ENCODE measurements around the gene CUX1. TPM values are rescaled to one million over a fixed set of nuclear protein-coding genes. Genes with fewer than 3 reads are reported as not detected.

Gene CUX1
- total RNA-seq, 3 donors from 2014 or later, result 85.2 to 167 (median 120) TPM

DNA sequence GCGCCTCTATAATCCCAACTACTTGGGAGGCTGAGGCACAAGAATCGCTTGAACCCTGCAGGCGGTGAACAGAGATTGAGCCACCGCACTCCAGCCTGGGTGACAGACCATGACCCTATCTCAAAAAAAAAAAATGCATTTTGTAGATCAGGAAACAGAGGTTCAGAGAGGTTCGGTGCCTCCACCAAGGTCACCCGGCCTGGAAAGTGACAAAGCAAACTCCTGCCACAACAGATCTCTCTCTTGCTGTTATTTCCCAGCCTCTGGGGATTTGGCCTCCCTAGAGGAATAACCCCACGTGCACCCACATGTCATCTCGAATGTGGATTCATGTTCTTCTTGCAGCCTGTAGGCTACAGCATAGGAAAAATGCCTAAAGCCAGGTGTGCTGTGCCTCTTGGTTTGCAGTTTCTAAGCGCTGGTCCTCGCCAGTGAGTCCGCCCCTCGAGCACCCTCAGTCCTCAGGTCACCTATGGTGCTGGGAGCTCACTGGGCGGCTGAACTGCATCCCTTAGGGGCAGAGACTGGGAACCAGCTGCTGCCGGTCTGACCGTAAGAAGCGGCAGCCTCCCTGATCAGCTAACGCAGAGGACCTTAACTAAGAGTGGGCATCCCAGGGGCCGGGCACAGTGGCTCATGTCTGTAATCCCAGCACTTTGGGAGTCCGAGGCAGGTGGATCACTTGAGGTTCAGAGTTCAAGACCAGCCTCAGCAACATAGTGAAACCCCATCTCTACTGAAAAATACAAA lies 417.6 kb downstream of the CUX1 start:
- Histone ChIP-seq H3K4me1 (ENCODE audit: low read depth) (no peaks in the 10 kb centered on the region), H3K36me3 (ENCODE audit: low read depth) (no peaks in the 10 kb centered on the region), H3K9me3 (no peaks in the 10 kb centered on the region), H3K4me3 (no peak overlapping the region)
- ATAC-seq, result no peak
- intact Hi-C loops (cut with DNase I, micrococcal nuclease), result loop anchor here in 1 of 2 donors (5.0 kb wide), 1 partner anchor 548 kb away; no protein-coding TSS in a partner anchor
- DNase-seq, result no peak
- TF ChIP-seq, protein P1, sequence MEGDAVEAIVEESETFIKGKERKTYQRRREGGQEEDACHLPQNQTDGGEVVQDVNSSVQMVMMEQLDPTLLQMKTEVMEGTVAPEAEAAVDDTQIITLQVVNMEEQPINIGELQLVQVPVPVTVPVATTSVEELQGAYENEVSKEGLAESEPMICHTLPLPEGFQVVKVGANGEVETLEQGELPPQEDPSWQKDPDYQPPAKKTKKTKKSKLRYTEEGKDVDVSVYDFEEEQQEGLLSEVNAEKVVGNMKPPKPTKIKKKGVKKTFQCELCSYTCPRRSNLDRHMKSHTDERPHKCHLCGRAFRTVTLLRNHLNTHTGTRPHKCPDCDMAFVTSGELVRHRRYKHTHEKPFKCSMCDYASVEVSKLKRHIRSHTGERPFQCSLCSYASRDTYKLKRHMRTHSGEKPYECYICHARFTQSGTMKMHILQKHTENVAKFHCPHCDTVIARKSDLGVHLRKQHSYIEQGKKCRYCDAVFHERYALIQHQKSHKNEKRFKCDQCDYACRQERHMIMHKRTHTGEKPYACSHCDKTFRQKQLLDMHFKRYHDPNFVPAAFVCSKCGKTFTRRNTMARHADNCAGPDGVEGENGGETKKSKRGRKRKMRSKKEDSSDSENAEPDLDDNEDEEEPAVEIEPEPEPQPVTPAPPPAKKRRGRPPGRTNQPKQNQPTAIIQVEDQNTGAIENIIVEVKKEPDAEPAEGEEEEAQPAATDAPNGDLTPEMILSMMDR (IDR thresholded peaks at IDR 0.05), result no peak

DNA sequence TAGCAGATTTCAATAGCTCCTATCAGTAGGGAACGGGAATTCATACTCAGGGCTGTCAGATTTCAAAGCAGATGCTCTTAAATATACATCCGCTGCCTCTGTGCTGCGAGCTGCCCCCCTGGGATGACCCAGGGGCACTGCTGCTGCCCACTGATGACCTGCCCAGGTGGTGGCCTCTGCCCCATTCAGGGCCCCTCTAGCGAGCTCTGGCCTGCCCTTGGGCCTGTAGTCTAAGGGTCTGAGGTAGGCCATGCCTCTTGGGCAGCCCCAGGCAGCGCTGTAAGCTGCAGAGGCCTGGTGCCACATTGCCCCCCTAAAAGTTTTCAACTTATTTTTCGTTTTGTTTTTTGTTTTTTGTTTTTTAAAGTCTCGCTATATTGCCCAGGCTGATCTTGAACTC lies 418.7 kb downstream of the CUX1 start:
- TF ChIP-seq, protein P1 (IDR thresholded peaks at IDR 0.05), result no peak
- DNase-seq (no peak), ATAC-seq (no peak)
- Histone ChIP-seq H3K4me3 (no peak overlapping the region), H3K36me3 (ENCODE audit: low read depth) (no peaks in the 10 kb centered on the region), H3K4me1 (ENCODE audit: low read depth) (no peaks in the 10 kb centered on the region), H3K9me3 (no peaks in the 10 kb centered on the region)
- intact Hi-C loops (cut with DNase I, micrococcal nuclease), result loop anchor here in 1 of 2 donors (5.0 kb wide), 1 partner anchor 549 kb away; no protein-coding TSS in a partner anchor

DNA sequence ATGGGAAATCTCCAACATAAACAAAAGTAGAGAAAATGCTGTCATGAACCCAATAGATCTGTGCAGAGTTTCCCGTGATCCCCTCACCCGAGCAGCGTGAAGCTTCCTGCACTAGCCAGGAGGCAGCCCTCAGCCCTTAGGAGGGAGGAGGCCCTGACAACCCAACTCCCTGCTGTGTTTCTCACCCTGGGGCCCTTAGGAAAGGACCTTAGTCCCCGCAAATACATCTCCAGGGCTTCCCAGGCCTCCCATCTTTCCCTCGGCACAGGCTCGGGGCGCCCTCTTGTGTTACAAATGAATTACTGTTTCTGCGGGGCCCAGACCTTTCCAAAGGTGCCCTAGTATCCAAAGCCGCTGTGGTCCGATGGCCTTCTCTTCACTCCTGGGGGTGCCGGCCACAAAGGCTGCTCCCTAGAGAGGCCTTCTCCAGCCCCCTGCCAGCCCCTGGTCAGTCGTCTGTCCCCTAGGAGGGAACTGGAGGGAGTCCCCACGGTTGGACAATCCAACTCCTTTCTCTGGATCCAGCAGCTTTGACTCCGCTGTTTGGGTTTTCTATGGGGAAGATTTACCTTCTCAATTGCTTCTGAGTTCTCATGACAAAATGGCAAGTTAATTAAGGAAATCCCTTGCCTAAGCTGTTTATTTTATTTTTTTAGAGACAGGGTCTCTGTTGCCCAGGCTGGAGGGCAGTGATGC lies 419.3 kb downstream of the CUX1 start:
- Histone ChIP-seq H3K4me3 (no peak overlapping the region), H3K36me3 (ENCODE audit: low read depth) (no peaks in the 10 kb centered on the region), H3K4me1 (ENCODE audit: low read depth) (no peaks in the 10 kb centered on the region), H3K9me3 (no peaks in the 10 kb centered on the region)
- TF ChIP-seq, protein P1 (IDR thresholded peaks at IDR 0.05), result peak; percentile 49
- intact Hi-C loops (cut with DNase I, micrococcal nuclease), result loop anchor here in 1 of 2 donors (5.0 kb wide), 1 partner anchor 549 kb away; no protein-coding TSS in a partner anchor
- ATAC-seq (peak; percentile 93), DNase-seq (peak in 2 of 3 donors; percentile 68 to 72)

- H3K9me3 ChIP-seq, result no peaks in the 10 kb centered on the region
- H3K4me3 ChIP-seq, result no peak overlapping the region
- ATAC-seq, result no peak
- TF ChIP-seq, protein P1 (IDR thresholded peaks at IDR 0.05), result no peak
- intact Hi-C loops (cut with DNase I, micrococcal nuclease), result loop anchor here in 1 of 2 donors (5.0 kb wide), 1 partner anchor 552 kb away; no protein-coding TSS in a partner anchor
- no peaks in the 10 kb centered on the region for H3K36me3 ChIP-seq (ENCODE audit: low read depth)
- H3K4me1 ChIP-seq (ENCODE audit: low read depth), result no peaks in the 10 kb centered on the region
- no peak for DNase-seq
Observed at GRCh38 chr7:102239206-102239820, 421.9 kb downstream of the CUX1 start.

GRCh38 chr7:102241431-102241830 lies 424.0 kb downstream of the CUX1 start:
- TF ChIP-seq, protein P1 (IDR thresholded peaks at IDR 0.05), result no peak
- no peaks in the 10 kb centered on the region for H3K4me1 ChIP-seq (ENCODE audit: low read depth)
- DNase-seq (no peak), ATAC-seq (no peak)
- H3K36me3 ChIP-seq (ENCODE audit: low read depth), result no peaks in the 10 kb centered on the region
- no peaks in the 10 kb centered on the region for H3K9me3 ChIP-seq
- intact Hi-C loops (cut with DNase I, micrococcal nuclease), result no loop called here
- H3K4me3 ChIP-seq, result no peak overlapping the region

All from mucosa of descending colon (tissue), 3 donors.